EL (cell line): Measurements from ENCODE around the gene TM7SF3.
A peak's percentile ranks its signal among the peaks of the same experiment; 100 is the strongest.
"Not testable (repeated sequence)": the region's sequence is repeated elsewhere in the genome, so short reads cannot be mapped to it uniquely, and the experiment has no call there.

Source experiments
- DNase-seq: peaks from one replicate; pipeline ENCODE4 v3.0.0-alpha.2; 2016

The TM7SF3 gene

DNA sequence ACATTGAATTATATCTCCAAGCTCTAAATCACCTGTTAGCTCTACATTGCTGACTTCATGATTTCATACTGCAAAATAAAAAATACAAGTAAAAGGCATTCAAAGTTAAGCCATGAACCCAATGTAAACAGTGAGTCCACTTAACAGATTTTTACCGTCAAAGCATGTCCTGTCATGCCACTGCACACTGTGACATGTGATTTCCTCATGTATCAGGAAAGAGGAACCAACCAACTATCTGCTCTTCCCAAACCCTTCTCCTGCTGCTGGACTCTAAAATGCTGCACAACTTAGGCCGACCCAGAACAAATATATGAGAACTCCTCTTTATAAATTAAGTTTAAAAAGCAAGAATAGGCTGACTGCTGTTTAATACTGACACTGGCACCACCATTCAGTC, 37.5 kb downstream of the TM7SF3 start:
- no peak for DNase-seq

DNA sequence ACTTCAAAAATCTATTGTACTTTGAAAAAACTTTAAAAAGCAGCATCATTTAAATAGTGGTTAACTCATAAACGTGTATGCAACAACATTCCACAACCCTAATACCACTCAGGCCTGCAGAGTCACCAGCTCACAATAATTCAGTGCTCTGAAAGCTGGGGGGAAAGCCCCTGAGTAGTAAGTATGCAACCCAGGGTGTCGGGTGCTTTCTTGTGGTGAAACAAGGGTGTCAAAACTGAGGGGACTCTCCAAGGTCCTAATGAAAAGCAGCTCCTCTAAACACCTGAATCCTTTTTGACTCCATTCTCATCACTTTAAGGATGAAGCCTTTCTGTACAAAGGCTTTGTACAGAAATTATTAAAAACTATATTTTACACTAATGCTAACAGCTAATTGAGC, 42.2 kb downstream of the TM7SF3 start:
- DNase-seq: no peak

DNA sequence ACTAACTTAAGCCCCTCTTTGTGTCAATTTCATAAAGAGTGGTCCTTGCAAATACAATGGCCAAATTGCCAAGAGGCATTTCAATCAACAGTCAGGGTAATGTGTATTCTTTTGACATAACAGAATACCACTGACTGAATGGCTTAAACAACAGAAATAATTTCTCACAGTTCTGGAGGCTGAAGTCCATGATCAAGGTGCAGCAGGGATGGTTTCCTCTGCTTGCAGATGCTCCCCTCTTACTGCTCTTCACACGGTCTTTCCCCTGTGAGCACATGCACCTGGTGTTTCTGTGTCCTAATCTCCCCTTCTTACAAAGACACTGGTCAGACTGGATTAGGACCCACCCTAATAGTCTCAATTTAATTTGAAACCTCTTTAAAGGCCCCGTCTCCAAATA, 44.0 kb downstream of the TM7SF3 start:
- DNase-seq: no peak

DNA sequence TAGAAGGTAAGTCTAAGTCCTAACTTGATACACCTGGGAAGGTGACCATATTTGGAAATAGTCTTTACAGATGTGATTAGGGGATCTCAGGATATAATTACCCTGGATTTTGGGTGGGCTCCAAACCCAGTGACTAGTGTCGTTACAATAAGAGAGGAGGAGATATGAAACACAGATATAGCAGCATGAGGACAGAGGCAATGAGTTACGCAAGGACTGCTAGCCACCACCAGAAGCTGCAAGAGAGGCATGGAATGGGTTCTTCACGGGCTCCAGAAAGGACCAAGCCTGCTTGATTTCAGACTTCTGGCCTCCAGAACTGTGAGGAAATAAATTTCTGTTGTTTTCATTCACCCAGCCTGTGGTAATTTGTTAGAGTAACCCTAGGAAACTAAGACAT, 47.3 kb downstream of the TM7SF3 start:
- no peak for DNase-seq

DNA sequence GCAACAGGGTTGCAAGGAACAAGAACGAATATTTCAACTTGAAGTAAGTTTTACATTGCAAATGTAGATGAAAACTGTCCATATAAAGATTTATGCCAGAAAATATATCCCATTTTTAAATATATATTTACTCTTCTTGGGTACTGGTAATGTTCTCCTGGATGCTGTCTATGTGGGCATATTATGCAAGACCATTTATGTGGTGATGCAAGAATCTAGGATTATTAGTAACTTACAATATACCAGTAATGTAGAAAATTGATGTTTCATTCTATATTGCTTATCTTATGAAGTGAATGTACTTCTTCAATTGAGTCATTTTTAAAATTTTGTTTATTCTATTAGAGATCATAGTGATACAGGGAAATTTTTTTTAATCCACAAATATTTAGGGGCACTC, 50.8 kb downstream of the TM7SF3 start:
- no peak for DNase-seq

DNA sequence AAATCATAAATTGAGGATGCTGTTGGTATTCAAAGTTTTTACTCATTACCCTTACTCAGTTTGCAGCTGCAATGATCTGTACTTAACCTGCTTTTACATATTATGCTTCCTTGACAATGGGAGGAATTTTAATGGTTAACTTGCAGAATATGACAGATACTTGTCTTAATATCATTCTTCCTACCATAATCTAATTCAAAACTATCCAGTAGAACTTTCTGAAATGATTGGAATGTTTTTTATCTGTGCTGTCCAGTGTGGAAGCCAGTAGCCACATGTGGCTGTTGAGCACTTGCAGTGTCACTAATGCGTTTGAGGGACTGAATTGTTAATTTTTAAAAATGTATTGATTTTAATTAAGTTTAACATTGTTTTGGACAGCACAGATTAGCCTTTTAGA, 52.4 kb downstream of the TM7SF3 start:
- no peak for DNase-seq

DNA sequence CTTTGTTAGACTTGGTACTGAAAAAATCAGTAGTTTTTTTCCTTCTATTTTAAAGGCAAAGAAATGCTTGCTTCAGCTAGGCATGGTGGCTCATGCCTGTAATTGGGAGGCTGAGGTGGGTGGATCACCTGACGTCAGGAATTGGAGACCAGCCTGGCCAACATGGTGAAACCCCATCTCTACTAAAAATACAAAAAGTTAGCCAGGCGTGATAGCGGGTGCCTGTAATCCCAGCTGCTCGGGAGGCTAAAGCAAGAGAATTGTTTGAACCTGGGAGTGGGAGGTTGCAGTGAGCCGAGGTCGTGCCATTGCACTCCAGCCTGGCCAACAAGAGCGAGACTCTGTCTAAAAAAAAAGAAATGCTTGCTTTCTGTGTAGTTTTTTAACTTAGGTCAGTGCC, 52.8 kb downstream of the TM7SF3 start:
- not testable (repeated sequence) for DNase-seq

DNA sequence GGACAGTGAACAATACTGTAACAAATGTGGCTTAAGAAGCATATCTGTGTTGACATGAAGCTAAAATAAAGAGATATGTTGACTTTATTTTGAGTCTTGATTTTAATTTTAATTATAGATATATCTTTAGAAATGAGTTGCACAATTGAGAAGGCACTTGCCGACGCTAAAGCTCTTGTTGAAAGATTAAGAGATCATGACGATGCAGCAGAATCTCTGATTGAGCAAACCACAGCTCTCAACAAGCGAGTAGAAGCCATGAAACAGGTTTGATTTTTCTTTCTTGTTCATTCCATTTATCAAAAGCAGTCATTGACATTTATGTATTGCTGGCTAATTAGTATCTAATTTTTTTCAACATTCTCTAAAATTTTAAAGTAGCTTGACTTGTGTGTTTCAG, 60.2 kb downstream of the TM7SF3 start:
- no peak for DNase-seq

DNA sequence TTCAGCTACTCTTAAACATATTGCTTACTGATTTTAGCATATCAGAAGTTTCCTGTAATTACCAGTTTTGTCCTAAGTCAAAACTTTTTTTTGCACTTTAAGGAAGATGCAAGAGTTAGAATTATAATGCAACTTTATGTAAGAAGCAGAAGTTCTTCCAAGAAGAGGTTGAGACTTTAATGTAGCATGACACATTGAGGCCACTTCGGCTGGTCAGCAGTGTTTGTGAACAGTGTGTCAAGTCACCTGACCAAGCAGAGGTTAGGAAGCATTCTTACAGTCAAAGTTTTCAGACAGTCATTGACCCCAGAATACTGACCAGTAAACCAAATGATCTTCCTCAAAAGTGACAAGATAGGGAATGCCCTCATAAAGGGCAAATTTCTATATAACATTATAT, 60.7 kb downstream of the TM7SF3 start:
- no peak for DNase-seq

DNA sequence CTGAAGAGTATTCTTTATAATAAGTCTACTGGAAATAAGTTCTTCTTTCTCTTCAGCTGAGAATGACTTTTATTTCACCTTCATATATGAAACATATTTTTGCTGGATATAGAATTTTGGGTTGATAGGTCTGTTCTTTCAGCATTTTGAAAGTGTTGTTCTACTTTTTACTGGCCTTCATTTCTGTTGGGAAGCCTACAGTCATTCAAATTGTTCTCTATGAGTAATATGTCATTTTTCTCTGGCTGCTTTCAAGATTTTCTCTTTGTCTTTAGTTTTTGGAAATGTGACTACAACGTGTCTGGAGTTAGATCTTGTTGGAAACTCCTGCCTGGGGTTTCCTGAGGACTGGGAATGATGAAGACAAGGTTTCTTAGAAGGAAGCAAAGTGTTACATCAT, 65.9 kb downstream of the TM7SF3 start:
- no peak for DNase-seq

DNA sequence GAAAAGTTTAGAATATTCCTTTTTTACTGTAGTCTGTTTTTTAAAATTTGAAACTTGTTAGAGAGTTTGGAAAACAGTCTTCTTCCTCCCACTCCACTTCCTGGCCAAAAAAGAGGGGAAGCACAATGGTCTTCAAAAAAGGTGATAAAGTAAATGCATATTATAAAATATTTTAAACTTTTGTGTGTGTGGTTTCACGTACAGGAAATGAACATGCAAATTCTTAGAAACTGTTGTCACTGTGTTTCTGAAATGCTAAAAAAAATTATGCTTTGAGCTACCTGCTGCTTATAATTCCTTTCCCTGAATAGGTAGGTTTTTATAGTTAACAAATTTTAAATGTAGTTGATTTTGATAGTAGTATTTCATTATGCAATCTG, 73.0 kb downstream of the TM7SF3 start:
- no peak for DNase-seq

DNA sequence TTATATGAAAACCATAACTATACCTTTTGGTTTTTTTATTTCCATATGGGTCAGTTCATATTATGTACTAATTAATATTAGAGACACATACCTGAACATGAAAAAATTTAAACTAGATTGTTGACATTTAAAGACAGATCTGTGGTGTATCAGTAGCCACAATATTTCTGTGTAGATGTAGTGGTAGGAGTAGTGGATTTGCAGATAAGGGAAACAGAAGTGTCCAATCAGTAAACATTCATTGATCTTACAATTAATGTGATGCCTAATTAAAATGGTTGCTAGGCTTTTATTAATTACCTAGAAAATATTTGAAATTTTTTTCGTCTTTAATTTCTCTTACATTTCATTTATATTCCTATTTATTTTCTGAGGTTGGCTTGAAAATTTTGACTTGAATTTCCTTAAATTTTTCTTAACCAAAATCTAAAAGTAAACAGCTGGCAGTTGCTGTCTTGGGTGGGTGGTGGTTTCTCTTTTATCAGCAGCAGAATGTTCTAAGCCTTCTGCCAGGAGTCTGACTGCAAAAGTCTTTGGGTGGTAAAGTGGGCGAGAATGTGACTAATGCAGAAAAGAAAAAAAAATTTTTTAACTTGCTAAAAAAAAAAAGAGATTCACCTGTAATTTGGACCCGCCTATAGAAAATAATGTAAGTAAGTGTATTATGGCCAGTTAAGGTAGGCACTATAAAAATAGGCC, 73.5 kb downstream of the TM7SF3 start:
- DNase-seq: peak; percentile 17

DNA sequence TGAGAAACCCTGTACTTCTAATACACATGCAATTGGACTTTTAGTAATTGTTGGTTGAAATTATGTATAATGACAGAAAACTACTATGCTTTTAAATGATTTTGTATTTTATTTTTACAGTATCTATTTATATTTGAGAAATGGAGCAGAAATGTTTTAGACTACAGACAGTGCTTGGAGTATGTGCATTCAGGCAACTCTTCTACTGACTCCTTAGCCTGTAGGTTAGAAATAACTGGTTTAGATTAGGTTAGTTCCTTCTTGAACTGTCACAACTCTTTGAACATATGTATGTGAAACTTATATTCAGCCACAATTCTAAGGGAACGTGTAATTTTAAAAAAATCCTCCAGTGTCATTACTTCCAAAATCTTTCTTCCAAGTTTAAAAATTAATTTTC, 74.2 kb downstream of the TM7SF3 start:
- no peak for DNase-seq

DNA sequence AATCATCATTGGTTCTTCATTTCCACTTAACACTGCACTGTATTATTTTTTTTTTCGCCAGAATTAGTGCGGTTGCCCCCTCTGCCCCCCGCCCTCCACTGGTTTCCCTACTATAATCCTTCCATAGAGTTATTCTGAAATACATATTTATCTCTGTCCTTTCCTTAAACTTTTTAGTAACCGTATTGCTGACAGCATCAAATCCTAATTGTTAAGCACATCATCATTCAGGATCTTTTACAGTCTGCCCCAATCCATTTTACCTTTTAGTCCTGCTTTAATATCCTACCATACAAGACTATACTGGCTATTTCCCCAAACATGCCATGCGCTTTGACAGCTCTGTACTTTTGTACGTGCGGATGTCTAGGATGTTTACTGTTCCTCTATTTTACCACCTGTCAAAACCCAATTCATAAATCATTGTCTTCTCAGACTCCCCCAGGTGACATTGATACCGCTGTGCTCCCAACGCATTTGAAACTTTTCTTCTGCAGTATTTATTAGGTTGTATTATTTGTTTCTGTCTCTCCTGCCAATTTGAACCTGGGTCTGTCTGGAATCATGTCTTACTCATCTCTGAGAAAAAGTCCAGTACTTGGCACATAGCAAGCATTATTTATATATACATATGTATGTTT, 74.9 kb downstream of the TM7SF3 start:
- DNase-seq: peak; percentile 6

DNA sequence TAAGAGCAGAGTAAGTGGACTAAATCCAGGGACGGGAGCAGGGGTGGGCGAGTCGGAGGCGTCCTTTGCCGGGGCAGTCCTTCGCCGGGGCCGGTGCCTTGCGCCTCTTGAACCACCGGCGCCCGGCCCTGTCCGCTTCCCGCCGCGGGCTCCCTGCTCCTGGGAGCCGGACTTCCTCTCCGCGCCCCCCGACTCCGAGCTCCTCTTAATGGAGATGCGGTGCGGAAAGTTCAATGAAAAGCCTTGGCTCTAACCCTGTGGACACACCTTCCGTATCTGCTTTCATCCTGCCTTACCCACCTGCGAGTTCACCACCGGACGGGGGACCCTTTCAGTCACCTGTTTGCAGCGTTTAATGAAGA, 75.5 kb downstream of the TM7SF3 start:
- DNase-seq: no peak

DNA sequence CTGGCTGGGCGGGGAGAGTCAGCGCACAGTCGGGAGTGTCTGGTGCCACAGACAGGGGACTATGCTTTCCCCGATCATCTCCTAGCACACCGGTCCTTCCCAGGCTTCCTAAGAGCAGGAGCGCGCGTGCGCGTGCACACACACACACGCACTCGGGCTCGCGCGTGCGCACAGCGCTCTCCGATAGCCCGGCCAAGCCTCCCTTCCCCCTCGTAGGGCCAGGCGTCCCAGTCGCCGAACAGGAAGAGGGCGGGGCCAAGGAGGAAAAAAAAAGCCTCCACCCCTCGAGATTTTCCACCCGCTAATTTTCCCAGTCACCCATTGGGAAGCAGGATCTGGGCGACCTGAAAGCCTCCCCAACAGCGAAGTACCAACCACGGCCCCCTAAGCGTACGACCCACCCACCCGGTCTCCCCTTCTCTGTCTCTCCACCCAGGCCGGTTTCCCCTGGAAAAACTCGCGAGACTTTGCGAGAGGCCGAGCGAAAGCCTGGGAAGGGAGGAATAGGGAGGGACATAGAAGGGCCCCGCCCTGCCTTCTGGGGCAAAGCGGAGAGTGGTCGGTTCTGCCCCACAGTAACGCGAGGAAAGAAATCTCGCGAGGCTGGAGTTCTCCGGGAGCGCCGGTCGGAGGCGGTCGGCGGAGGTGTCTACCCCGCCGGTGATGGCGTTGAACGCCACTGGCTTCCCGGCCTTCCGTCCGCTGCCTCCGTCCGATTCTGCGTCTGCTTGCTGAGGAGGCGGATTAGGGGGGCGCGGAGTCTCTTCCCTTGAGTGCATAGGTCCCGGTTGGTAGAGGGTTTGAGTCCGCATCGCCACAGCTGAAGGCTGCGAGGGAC, 76.1 kb downstream of the TM7SF3 start, which contains the start of the genes FGFR1OP2 and INTS13:
TSS of gene FGFR1OP2 (plus strand) at position 608 of the 838 bp plus-strand sequence. CDS start 15,689 bp downstream, outside the sequence.
TSS of gene INTS13 (minus strand) at position 119 of the 838 bp plus-strand sequence. CDS start 1,178 bp downstream, outside the sequence.
- DNase-seq: peak; percentile 99

DNA sequence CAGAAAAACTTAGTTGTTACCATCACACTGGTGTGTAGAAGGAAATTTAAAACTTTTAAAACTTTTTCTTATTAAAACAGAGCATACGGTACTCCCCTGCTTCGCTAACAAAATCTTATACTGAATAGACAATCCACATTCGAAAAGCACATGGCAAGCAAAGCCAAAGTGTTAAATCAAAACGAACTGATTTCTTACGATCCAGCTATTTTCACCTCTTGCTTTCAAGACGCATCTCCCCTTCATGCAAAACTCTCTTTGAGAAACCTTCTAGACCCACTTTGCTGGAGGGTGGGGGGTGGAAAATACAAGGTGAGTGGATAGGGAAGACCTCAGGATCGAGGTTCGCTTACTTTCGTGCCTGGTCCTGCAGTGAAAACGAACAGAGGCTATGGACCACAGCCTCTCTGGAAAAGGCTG, 76.7 kb downstream of the TM7SF3 start:
- DNase-seq: no peak

DNA sequence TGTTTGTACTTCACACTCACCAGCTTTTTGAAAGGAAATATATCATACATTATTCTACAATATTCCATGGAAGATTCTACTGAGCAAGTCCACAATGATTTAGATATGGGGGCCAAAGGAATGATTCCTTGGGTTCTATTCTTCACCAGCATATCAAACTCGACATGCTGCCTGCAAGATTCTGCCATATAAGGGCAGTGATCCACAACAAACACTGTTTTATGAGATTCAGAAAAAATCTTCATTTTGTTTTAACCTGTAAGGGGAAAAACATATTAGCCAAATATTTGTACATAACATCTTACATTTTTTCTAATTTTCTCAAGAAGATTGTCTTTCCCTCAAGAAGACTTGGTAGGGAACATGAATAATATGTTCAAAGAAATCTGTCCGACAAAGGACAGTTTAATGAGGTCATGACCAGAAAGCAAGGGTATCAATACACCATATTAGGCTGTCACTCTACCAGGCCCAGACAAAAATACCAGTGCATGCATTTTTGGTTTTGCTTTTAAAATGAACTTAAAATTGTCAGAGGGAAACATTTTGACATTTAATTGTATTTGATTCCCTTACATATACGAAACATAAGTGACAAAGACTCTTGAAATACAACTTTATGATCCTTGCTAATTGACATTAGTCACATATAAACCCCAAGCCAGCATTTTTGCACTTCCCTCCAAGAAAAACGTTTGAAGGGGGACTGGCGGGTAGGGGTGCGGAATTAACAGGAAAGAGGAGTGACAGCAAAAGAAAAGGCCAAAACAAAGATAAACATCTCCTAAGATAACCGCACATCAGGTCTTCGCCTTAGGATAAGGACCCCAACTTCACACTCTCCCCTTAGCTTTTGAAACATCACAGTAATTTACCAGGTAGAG, 77.4 kb downstream of the TM7SF3 start:
- peak; percentile 18 for DNase-seq

DNA sequence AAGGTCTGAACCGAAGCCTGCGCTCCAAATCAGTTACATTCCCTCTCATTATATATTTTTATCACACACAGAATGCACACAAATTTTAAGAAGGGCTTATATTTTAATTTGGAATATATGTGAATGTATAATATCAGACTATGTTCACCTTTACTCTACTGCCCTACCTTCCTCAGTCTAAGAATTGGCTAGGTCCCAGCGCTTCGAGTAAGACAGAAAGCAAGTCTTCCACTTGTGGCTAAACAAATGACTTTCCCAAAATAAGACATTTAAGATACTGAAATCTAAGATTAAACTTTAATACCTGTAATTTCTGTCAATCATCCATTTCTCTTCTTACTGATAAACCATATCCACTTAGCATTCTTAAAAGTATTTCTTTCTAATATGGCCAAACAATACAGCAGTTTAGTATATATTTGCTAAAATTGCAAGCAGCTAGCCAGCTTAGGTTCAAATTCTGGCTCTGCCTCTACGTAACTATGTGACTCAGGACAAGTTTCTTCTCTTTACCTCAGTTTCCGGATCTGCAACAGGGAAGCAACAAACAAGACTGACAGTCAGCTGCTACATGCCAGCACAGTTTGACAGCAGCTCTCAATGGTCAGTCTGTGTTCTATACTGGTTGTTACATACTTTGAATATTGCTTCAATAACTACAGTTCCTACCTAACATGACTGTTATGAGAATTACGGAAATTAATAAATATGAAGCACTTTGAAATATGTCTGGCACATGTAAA, 78.4 kb downstream of the TM7SF3 start:
- DNase-seq: no peak

DNA sequence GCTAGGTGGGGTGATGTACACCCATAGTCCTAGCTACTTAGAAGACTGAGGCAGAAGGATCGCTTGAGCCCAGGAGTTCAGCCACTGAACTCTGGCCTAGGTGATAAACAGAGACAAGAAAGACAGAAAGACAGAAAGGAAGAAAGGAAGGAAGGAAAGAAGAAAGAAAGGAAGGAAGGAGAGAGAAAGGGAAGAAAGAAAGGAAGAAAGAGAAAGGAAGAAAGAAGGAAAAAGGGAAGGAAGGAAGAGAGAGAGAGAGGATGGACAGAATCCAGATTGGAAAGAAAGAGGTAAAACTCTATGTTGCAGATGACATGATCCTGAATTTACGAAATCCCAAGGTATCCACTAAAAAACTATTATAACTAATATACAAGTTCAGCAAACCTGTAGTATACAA, 84.6 kb downstream of the TM7SF3 start:
- DNase-seq: no peak

DNA sequence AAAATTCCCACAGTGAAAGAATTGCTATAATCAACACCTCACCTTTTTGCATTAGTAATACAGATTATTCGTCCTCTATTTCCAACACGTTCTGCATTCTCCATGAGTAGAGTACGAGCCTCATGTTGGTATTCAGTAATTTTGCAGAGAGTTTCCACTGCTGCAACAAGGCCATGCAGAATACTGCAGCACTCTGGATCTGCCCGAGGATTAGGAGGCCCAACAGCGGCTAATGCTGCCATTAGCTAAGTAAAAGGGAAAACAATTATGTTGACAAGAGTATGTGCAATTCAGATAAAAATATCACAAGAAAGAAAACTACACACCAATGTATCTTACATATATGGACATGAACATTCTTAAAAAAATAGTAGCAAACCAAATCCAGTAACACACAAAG, 85.5 kb downstream of the TM7SF3 start:
- no peak for DNase-seq
